ENCODE results near the gene SERPINA10. TPM values are rescaled to one million over a fixed set of nuclear protein-coding genes. Genes with fewer than 3 reads are reported as not detected.
"Not testable (repeated sequence)": the region's sequence is repeated elsewhere in the genome, so short reads cannot be mapped to it uniquely, and the experiment has no call there.

Gene SERPINA10
- total and polyA plus RNA-seq, 9 donors, result 0.05 TPM; not detected in 8

DNA sequence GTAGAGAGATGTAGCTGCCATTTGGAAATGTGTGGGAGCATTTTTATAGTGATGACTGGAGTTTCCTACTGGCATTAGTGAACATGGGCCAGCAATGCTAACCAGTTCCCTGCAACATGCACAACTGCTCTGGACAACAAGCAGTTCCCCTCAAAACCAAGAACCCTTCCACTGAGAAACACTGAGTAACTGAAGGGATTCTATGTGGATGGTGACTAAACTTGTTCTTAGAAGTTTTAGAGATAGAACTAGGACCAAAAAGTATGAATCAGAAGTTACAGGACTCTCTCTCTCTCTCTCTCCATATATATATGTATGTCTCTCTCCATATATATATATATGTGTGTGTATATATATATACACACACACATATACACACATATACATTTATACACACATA, 7.9 kb downstream of the SERPINA10 start:
- H3K4me3 ChIP-seq, result no peak overlapping the region
- no peak for DNase-seq
- TF ChIP-seq, protein P1, sequence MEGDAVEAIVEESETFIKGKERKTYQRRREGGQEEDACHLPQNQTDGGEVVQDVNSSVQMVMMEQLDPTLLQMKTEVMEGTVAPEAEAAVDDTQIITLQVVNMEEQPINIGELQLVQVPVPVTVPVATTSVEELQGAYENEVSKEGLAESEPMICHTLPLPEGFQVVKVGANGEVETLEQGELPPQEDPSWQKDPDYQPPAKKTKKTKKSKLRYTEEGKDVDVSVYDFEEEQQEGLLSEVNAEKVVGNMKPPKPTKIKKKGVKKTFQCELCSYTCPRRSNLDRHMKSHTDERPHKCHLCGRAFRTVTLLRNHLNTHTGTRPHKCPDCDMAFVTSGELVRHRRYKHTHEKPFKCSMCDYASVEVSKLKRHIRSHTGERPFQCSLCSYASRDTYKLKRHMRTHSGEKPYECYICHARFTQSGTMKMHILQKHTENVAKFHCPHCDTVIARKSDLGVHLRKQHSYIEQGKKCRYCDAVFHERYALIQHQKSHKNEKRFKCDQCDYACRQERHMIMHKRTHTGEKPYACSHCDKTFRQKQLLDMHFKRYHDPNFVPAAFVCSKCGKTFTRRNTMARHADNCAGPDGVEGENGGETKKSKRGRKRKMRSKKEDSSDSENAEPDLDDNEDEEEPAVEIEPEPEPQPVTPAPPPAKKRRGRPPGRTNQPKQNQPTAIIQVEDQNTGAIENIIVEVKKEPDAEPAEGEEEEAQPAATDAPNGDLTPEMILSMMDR (IDR thresholded peaks at IDR 0.05), result no peak
- TF ChIP-seq POLR2A (IDR thresholded peaks at IDR 0.05) (no peak), EP300 (IDR thresholded peaks at IDR 0.05) (no peak)
- H3K9me3 ChIP-seq, result no peaks in the 10 kb centered on the region
- peaks cover 2% of the 10 kb centered on the region for H3K4me1 ChIP-seq (ENCODE audit: insufficient read depth)
- intact Hi-C loops (cut with DNase I), result no loop called here
- no peak overlapping the region for H3K27ac ChIP-seq
- no peaks in the 10 kb centered on the region for H3K36me3 ChIP-seq
- no peaks in the 10 kb centered on the region for H3K27me3 ChIP-seq

DNA sequence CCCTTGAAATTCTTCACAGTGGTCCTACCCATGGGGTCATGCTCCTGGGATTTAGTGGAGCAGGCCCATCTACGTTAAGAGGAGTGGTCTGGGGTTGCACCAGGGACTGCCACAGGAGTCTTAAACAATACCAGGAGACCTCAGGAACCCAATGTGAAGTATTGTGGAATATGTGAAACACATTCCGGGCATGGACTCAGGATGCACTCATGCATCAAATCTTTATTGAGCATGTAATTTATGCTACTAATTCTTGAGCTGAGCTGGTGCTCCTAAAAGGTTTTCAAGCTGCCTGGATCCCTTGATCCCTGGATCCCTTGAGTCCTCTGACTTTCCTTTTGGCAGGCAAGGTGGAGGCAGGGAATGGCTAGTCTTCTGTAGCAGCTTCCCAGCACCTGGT, 8.8 kb downstream of the SERPINA10 start:
- 76 to 88% (median 88%) methylated on average over 2 of the region's 2 CpGs for WGBS, 3 donors
- no peak for DNase-seq
- intact Hi-C loops (cut with DNase I), result no loop called here
- no peaks in the 10 kb centered on the region for H3K27me3 ChIP-seq
- no peak for TF ChIP-seq EP300 (IDR thresholded peaks at IDR 0.05)
- no peak for TF ChIP-seq POLR2A (IDR thresholded peaks at IDR 0.05)
- TF ChIP-seq, protein P1 (IDR thresholded peaks at IDR 0.05), result no peak
- H3K4me3 ChIP-seq, result no peak overlapping the region
- H3K27ac ChIP-seq, result no peak overlapping the region
- no peaks in the 10 kb centered on the region for H3K9me3 ChIP-seq
- no peaks in the 10 kb centered on the region for H3K36me3 ChIP-seq
- H3K4me1 ChIP-seq (ENCODE audit: insufficient read depth), result peaks cover 2% of the 10 kb centered on the region

DNA sequence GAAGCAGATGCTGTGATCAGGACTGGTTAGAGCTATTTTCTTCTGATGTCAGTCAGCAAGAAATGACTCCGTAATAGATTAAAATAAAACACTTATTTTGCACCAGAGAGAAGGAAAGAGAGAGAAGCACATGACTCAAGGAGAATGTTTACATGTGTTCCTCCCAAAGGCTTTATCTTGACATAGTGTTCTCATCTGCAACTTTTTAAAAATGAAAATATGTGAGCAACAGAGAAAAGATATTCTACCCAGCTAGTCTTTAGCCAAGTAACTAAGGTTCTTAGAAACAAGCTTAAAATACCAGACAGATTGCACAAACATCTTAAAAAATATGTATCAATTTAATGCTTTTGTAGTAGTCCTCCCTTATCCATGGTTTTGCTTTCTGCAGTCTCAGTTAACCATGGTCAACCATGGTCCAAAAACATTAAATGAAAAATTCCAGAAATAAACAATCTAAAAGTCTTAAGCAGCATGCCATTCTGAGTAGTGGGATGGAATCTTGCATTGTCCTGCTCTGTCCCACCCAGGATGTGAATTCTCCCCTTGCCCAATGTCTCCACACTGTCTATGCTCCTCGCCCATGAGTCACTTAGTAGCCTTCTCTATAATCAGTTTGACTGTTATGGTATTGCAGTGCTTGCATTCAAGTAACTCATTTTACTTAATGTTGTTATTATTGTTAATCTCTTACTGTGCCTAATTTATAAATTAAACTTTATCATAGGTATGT, 9.9 kb downstream of the SERPINA10 start:
- Histone ChIP-seq H3K4me3 (no peak overlapping the region), H3K27ac (no peak overlapping the region), H3K27me3 (no peaks in the 10 kb centered on the region), H3K9me3 (no peaks in the 10 kb centered on the region), H3K36me3 (no peaks in the 10 kb centered on the region), H3K4me1 (ENCODE audit: insufficient read depth) (peaks cover 2% of the 10 kb centered on the region)
- 51 to 63% (median 55%) methylated on average over 2 of the region's 2 CpGs for WGBS, 3 donors
- intact Hi-C loops (cut with DNase I), result no loop called here
- DNase-seq, result no peak
- TF ChIP-seq, protein P1 (IDR thresholded peaks at IDR 0.05), result no peak
- TF ChIP-seq POLR2A (IDR thresholded peaks at IDR 0.05) (no peak), EP300 (IDR thresholded peaks at IDR 0.05) (no peak)

DNA sequence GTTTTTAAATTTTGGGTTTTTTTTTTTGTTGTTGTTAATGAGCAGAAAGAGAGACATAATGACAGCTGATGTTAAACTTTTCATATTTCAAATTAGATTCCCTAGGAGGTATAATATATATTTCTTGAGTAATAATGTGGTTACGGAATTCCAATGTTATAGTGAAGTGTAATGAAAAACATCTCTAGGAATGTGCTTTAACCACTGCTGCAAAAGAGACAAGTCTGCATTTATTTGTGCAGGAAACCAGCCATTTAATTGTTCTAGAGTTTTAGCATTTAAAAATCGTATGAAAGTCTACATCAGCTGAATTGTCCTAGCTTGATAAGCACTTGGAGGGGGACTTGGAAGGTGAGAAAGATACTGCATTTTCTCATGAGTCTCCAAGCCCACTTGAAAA, 14.3 kb downstream of the SERPINA10 start:
- intact Hi-C loops (cut with DNase I), result no loop called here
- no peaks in the 10 kb centered on the region for H3K27me3 ChIP-seq
- no peak overlapping the region for H3K27ac ChIP-seq
- TF ChIP-seq, protein P1 (IDR thresholded peaks at IDR 0.05), result no peak
- TF ChIP-seq POLR2A (IDR thresholded peaks at IDR 0.05), result no peak
- TF ChIP-seq EP300 (IDR thresholded peaks at IDR 0.05), result no peak
- 64 to 79% (median 77%) methylated on average over 2 of the region's 2 CpGs for WGBS, 3 donors
- peaks cover 2% of the 10 kb centered on the region for H3K4me1 ChIP-seq (ENCODE audit: insufficient read depth)
- DNase-seq, result no peak
- no peaks in the 10 kb centered on the region for H3K36me3 ChIP-seq
- no peaks in the 10 kb centered on the region for H3K9me3 ChIP-seq
- H3K4me3 ChIP-seq, result no peak overlapping the region

DNA sequence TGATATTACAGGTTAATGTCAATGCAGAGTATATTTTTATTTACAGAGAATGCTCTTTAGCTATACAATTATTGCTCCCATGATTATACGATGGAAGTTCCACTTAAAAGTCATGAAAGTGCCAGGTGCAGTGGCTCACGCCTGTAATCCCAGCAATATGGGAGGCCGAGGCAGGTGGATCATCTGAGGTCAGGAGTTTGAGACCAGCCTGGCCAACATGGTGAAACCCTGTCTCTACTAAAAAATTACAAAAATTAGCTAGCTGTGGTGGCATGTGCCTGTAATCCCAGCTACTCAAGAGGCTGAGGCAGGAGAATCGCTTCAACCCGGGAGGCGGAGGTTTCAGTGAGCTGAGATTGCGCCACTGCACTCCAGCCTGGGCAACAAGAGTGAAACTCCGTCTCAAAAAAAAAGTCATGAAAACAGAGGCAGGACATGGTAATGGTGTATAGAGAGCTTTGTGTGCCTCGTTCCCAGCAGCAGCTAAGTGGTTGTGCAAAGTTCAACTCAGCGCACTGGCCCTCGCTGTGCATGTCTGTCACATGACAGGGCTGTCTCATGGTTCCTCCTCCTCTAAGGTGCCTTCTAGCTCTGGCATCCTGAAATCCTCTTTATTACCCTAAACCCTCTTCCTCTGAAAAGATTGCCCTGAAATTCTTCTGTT, 16.0 kb downstream of the SERPINA10 start:
- H3K9me3 ChIP-seq; H3K4me1 ChIP-seq (ENCODE audit: insufficient read depth); H3K27me3 ChIP-seq; H3K27ac ChIP-seq; H3K36me3 ChIP-seq; DNase-seq; H3K4me3 ChIP-seq; intact Hi-C loops (cut with DNase I): not testable (repeated sequence)
- WGBS, 3 donors, result 82 to 95% (median 94%) methylated on average over 11 of the region's 11 CpGs

All from ovary (tissue), 9 donors.